ENCODE measurements around the gene UMAD1.

The UMAD1 gene

DNA sequence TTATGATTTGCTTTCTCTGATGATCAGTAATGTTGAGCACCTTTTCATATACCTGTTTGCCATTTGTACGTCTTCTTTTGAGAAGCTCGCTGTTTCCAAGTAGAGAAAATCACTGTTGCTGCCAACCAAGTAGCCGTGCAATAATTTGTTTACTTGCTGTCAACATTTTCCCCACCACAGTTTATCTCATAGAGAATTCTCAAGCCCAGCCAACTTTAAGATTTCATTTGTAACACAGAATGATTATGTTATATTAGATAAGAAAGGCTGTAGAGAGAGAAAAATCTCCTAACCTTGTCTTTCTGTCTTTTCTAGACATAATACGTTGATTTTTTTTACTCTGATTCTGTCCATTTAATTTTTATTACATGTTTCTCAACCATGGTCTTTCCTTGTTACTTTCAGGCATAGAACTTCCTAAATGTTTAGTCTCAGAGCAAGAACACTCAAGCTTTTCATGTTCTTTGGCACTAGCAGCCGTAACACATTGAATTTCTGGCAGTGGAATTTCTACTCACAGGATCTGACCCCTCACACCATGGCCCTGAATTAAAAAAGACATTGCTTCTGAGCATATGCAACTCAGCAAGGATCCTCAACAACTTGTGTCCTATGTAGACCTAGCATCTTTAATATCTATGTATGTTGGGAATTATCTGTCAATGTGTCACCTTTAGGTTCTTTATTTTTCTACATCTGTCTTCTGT, 54.7 kb downstream of the UMAD1 start:
- no peak for DNase-seq

GRCh38 chr7:7696458-7697119, 56.0 kb downstream of the UMAD1 start:
- DNase-seq: no peak

DNA sequence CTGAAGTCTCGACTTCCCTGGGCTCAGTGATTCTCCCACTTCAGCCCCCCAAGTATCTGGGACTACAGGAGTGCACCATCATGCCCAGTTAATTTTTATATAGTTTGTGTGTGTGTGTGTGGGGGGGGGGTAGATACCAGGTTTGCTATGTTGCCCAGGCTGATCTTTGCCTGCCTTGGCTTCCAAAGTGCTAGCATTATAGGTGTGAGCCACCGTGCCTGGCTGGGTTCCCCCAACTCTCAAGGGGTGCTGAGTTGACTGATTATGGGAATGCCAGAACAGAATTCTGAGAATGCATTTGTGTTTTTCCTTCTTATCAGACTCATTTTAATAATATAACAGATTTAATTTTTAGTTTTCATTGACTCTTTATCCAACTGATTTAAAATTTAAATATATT, 58.4 kb downstream of the UMAD1 start:
- no peak for DNase-seq

DNA sequence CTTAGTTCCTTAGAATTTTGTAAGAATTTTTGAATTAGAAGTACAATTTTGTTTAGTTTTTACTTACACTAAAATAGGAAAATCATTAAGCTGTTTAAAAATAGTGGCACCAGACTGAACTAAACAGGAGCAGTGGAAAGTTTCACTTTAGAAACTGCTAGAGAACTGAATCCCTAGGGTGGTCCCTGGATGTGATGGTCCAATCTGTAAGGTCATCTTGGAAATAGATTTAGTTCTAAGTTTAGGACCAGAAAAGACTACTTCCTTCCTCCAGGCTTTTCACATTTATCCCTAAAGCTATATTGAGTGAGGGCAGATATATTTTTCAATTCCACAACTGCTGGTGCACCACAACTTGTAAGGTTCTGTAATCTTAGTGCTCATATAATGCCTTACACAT, 58.8 kb downstream of the UMAD1 start:
- no peak for DNase-seq

DNA sequence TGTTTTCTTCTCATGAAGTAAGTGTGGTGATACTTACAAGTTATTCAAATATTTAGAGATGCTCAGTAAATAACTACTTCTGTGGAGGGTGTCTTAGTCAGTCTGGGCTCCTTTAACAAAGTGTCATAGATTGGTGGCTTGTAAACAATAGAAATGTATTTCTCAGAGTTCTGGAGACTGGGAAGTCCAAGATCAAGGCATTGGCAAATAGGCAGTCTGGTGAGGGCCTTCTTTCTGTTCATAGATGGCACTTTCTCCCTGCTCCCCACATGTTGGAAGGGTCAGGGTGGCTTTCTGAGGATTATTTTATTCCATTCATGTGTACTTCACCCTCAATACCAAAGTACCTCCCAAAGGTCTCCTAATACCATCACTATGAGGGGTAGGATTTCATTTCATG, 59.4 kb downstream of the UMAD1 start:
- no peak for DNase-seq

DNA sequence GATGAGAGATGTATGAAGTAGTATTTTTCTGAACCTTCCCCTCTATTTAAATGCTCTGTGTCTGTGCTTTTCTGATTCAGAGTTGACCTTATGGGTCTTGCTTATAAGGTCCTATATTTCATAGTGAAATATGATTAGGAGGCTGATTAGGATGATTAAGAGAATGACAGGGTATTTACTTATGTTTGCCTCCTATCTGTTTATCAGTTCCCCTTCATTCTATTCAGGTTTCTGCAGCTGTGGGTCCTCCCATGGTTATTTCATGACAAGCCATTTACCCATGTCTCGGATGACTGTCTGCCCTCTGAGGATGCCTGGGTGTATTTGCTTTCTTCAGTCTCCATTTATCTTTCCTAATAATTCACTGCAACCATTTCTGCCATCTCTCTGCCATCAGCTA, 61.0 kb downstream of the UMAD1 start:
- no peak for DNase-seq

GRCh38 chr7:7702826-7703225, 62.3 kb downstream of the UMAD1 start:
- DNase-seq: no peak

GRCh38 chr7:7703427-7703826, 62.9 kb downstream of the UMAD1 start:
- DNase-seq: no peak

- DNase-seq: no peak
Observed at GRCh38 chr7:7704867-7705266, 64.3 kb downstream of the UMAD1 start.

DNA sequence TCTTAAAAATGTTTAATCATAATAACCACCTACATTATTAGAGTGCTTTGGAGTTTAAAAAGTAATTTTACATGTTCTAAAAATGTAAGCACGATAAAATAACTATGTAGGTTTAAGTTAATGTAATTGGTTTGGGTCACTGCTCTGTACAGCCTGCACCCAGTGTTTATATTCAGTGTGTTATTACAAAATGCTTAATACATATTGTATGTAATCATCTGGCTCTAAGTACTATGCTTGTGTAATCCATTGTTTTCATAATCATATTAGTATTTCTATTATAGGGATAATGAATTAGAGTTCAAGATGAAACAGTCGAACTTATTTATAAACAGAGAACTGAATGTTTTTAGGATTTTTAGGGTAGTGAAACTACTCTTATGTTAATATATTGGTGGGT, 64.8 kb downstream of the UMAD1 start:
- no peak for DNase-seq

DNA sequence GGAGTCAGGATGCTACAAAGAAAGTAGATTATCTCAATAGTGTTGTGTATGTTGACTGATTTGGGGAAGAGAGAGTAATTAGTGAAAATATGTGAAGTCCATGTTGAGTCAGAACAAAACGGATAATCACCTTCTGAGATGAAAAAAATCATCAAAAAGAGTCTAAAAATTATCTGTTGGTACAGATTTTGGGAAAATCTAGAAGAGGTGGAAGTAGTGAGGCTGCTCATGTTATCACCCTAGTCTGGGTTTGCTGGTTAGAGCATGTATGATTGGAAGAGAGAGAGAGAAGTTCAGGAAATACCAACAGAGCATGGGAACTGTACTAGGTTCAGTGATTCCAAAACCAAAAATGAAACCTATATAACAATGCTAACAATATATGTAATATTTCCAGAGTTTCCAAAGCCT, 65.6 kb downstream of the UMAD1 start:
- DNase-seq: no peak

- DNase-seq: no peak
Observed at GRCh38 chr7:7706556-7707172, 66.1 kb downstream of the UMAD1 start.

DNA sequence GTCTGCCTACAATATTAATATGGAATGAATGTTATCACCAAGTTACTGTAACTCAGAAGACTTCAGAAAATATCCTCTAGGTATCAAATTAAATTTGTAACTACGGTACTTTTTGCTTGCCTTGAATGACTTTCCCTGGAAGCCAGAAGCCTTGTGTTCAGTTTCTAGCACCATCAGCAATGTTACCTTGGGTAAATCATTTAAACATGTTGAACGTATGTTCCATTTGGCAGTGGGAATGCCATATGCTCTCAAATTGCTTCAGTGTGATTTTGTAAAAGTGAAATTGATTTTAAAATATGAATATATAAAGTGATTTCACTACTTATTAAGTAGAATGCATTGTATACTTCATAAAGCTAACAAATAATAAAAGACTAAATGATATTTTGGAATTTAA, 66.7 kb downstream of the UMAD1 start:
- DNase-seq: no peak

DNA sequence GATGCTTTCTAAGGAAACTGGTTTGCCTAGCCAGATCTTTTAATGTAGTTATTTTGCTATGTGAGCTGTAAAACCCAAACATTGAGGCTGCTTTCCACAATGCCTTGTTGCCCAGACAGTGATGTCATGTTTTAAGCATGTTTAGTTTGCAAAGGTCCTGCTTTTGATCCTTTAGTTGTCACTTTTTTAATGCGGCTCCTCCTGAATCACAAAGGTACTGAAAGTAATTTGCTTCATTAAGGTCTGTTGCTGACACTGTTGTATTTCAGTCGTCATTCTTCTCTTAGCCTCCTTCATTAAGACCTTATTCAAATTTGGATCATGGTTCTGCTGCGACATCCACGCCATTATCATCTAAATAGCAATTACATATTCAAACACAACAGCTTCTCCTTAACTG, 67.3 kb downstream of the UMAD1 start:
- no peak for DNase-seq

DNA sequence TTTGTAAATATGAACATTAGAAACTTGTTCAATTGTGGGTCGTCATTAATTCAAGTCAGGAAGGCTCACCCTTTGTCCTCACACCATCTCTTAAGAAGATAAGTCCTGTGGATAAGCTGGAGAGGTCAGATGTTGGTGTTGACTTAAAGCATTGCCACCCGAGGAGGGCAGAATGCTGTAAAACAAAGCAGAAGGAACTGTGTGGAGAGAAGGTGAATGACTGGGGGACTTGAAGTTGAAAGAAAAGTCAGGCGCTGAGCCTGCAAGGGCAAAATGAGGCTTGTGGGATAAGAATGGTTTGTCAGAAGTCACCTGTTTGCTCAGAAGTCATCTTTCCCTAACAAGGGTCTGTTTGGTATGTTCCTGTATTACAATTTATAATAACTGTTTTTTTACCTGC, 68.7 kb downstream of the UMAD1 start:
- DNase-seq: no peak

DNA sequence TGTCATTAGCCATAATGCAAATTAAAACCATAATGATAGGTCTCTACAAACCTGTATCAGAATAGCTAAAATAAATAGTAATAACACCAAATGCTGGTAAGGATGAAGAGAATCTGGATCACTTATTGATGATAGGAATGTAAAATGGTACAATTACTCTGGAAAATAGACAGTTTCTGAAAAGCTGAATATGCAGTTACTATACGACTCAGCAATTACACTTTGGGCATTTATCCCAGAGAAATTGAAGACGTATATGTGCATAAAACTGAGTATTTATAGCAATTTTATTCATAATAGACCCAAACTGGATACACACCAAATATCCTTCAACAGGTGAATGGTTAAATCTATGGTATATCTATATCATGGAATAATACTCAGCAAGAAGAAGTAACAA, 69.9 kb downstream of the UMAD1 start:
- no peak for DNase-seq

- DNase-seq: no peak
Observed at GRCh38 chr7:7713730-7714129, 73.2 kb downstream of the UMAD1 start.

GRCh38 chr7:7718492-7718891, 77.9 kb downstream of the UMAD1 start, which contains the start of gene RPA3:
TSS of gene RPA3 (minus strand) at chr7:7718607. CDS start at chr7:7640418, 78,189 bp downstream.
- DNase-seq: no peak

GRCh38 chr7:7719236-7719635, 78.7 kb downstream of the UMAD1 start:
- DNase-seq: peak in 1 of 2 donors; percentile 14

DNA sequence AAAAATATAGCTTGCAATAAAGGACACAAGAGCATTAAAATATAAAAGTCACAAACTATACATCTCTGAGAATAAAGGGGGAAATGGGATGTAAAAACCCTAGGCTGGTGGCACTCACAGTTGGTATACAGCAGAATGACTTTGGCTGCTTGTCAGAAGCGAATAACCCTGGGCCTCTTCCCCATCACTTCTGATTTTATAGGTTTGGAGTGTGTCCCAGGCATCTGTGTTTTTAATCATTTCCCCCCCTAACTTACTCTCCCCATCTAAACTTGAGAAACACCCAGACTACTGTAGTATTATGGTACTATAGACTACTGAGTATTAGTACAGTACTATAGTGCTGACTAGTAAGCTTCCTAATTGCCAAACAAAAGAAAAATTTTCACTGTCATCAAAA, 79.6 kb downstream of the UMAD1 start:
- DNase-seq: no peak

DNA sequence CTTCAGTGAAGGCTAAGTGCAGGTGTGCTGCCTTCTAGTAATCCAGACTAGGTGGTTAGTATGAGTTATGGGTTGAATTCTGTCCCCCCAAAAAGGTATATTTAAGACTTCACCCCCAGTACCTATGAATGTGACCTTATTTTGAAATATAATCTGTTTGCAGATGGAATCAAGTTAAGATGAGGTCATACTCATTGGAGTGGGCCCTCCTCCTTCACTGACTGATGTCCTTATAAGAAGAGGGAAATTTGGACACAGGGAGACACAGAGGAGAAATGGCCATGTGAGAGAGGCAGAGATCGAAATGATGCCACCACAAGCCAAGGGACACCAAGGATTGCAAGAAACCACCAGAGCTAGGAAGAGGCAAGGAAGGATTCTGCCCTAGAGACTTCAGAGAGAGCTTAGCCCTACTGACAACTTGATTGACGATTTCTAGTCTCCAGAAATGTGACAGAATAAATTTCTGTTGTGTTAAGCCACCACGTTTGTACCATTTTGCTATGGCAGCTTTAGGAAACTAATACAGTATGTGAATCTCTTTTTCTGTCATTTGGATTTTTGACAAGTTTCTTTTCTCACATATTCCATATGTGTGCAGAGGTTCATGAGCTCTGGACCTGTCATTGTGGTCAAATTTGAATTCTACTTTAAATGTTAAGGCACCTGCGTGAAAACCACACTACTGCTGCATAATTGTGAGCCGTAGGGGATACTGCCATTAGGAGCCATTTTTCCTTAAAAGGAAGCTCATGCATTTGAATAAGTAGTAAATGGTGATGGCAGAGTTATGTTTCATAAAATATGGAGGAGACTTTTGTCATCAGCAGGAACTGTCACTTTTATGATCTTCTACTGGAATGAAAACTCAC, 80.4 kb downstream of the UMAD1 start:
- no peak for DNase-seq

GRCh38 chr7:7731732-7732131, 91.2 kb downstream of the UMAD1 start:
- DNase-seq: no peak

DNA sequence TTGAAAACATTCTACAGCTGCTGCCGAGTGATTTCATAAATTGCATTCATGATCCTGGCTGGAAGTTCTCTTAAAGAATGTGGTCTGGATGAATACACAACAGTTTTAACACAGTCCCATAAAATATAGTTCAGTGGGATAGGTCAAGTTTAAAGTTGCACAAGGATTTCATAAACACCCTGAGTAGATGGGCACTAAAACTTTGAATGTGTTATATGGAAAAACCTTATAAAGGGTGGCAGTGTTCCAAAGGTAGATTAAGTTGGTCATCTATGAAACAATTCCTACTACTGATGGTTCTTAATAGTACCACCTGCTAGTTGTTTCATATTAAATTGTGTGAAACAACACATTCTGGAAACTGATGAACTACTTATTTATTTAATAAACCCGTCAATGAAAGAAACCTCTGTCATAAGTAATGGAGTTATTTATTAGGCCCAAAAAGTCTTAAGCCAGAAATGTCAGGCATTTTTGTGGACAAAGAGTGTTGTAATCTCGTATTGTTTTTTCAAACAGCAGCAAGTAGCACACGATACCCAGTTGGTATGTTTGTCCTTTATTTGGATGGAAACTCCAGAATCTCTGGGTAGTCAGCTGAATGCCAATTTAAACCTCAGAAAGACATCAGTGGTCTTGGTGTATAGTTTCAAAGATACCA, 92.2 kb downstream of the UMAD1 start:
- DNase-seq: no peak

Data from CD4-positive, alpha-beta T cell treated with Interleukin-4 for 1 hour (primary cell).